GM21447 (cell line): ENCODE results near the gene STK32B.
"Not testable (repeated sequence)": the region's sequence is repeated elsewhere in the genome, so short reads cannot be mapped to it uniquely, and the experiment has no call there.

ENCODE experiments used
- ATAC-seq: cut with Tn5 transposase; IDR thresholded peaks from one replicate; pipeline ENCODE4 v1.9.1; 2021; ENCODE audit not compliant: unreplicated experiment

STK32B gene

GRCh38 chr4:5247735-5248134 is 196.5 kb downstream of the STK32B start:
- ATAC-seq: no peak

- no peak for ATAC-seq
Measured at GRCh38 chr4:5249727-5250126, 198.4 kb downstream of the STK32B start.

GRCh38 chr4:5250536-5250935 is 199.3 kb downstream of the STK32B start:
- ATAC-seq: not testable (repeated sequence)

- ATAC-seq: no peak
Measured at GRCh38 chr4:5256421-5256820, 205.1 kb downstream of the STK32B start.

GRCh38 chr4:5257086-5257485 is 205.8 kb downstream of the STK32B start:
- ATAC-seq: no peak

GRCh38 chr4:5259471-5259870 is 208.2 kb downstream of the STK32B start:
- ATAC-seq: no peak

GRCh38 chr4:5260121-5260520 is 208.8 kb downstream of the STK32B start:
- ATAC-seq: no peak

GRCh38 chr4:5261866-5262265 is 210.6 kb downstream of the STK32B start:
- ATAC-seq: no peak

GRCh38 chr4:5266991-5267390 is 215.7 kb downstream of the STK32B start:
- no peak for ATAC-seq

GRCh38 chr4:5267408-5267807 is 216.1 kb downstream of the STK32B start:
- ATAC-seq: no peak

GRCh38 chr4:5276475-5277075 is 225.3 kb downstream of the STK32B start:
- no peak for ATAC-seq

- no peak for ATAC-seq
Measured at GRCh38 chr4:5277079-5277478, 225.8 kb downstream of the STK32B start.

GRCh38 chr4:5278213-5278612 is 226.9 kb downstream of the STK32B start:
- no peak for ATAC-seq

GRCh38 chr4:5280069-5280468 is 228.8 kb downstream of the STK32B start:
- ATAC-seq: not testable (repeated sequence)

GRCh38 chr4:5280828-5281227 is 229.5 kb downstream of the STK32B start:
- ATAC-seq: no peak

GRCh38 chr4:5283837-5284236 is 232.6 kb downstream of the STK32B start:
- ATAC-seq: no peak

- ATAC-seq: no peak
Measured at GRCh38 chr4:5284517-5284916, 233.2 kb downstream of the STK32B start.

- no peak for ATAC-seq
Measured at GRCh38 chr4:5292101-5292500, 240.8 kb downstream of the STK32B start.

- ATAC-seq: not testable (repeated sequence)
Measured at GRCh38 chr4:5298000-5298787, 246.9 kb downstream of the STK32B start.

- ATAC-seq: no peak
Measured at GRCh38 chr4:5300283-5300682, 249.0 kb downstream of the STK32B start.

GRCh38 chr4:5307928-5308327 is 256.6 kb downstream of the STK32B start:
- ATAC-seq: no peak

GRCh38 chr4:5322321-5322720 is 271.0 kb downstream of the STK32B start:
- no peak for ATAC-seq
